ENCODE results near the gene RSAD2. TPM values are rescaled to one million over a fixed set of nuclear protein-coding genes. Genes with fewer than 3 reads are reported as not detected.

The RSAD2 gene
- total and polyA plus RNA-seq, 8 donors: 0.45 to 9.2 (median 1.4) TPM; not detected in 2

- WGBS, 5 donors: 81 to 89% (median 86%) methylated on average over 3 of the region's 3 CpGs
- no peaks in the 10 kb centered on the region for H3K4me1 ChIP-seq
- H3K36me3 ChIP-seq: no peaks in the 10 kb centered on the region
- no peak overlapping the region for H3K4me3 ChIP-seq
- no peak for DNase-seq
- H3K9me3 ChIP-seq: no peaks in the 10 kb centered on the region
- intact Hi-C loops (cut with DNase I; ENCODE audit: low total_unique reads): no loop called here
- TF ChIP-seq CTCF (IDR thresholded peaks at IDR 0.05) (no peak), POLR2A (IDR thresholded peaks at IDR 0.05) (no peak), EP300 (IDR thresholded peaks at IDR 0.05) (no peak), POLR2AphosphoS5 (IDR thresholded peaks at IDR 0.05) (no peak)
- H3K27ac ChIP-seq: no peak overlapping the region
- no peaks in the 10 kb centered on the region for H3K27me3 ChIP-seq
Observed at GRCh38 chr2:6885968-6886367, 8.4 kb downstream of the RSAD2 start.

DNA sequence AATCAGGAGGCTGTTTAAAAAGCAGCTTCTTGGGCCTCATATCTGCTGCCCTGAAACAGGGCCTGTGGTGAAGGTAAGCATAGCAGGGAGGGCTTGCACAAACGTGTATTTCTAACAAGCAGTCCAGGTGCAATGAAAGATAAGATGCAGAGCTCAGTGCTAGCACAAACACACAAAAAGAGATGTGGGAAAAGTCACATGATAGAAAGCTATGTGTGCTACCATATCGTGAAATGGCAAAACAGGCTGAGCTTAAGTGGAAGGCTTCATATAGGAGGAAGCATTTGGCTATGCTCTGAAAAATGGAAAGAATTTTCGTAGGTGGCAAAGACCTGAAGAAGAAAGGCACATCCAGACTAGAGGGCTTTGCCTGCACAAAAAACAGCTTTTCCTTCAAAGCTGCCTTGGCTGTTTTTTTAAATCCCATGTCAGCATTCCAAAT is 10.2 kb downstream of the RSAD2 start:
- Histone ChIP-seq H3K9me3 (no peaks in the 10 kb centered on the region), H3K27me3 (no peaks in the 10 kb centered on the region), H3K4me3 (no peak overlapping the region), H3K27ac (no peak overlapping the region), H3K36me3 (no peaks in the 10 kb centered on the region), H3K4me1 (no peaks in the 10 kb centered on the region)
- no peak for TF ChIP-seq POLR2A (IDR thresholded peaks at IDR 0.05)
- TF ChIP-seq EP300 (IDR thresholded peaks at IDR 0.05): no peak
- no peak for TF ChIP-seq CTCF (IDR thresholded peaks at IDR 0.05)
- TF ChIP-seq POLR2AphosphoS5 (IDR thresholded peaks at IDR 0.05): no peak
- WGBS, 5 donors: 34 to 54% (median 54%) methylated on average over 3 of the region's 3 CpGs
- DNase-seq: peak in 1 of 2 donors; percentile 21
- intact Hi-C loops (cut with DNase I; ENCODE audit: low total_unique reads): no loop called here

GRCh38 chr2:6888724-6889123 is 11.1 kb downstream of the RSAD2 start:
- H3K27me3 ChIP-seq: no peaks in the 10 kb centered on the region
- H3K9me3 ChIP-seq: no peaks in the 10 kb centered on the region
- intact Hi-C loops (cut with DNase I; ENCODE audit: low total_unique reads): no loop called here
- H3K4me1 ChIP-seq: no peaks in the 10 kb centered on the region
- TF ChIP-seq CTCF (IDR thresholded peaks at IDR 0.05) (no peak), POLR2AphosphoS5 (IDR thresholded peaks at IDR 0.05) (no peak), POLR2A (IDR thresholded peaks at IDR 0.05) (no peak), EP300 (IDR thresholded peaks at IDR 0.05) (no peak)
- 91 to 96% (median 93%) methylated on average over 4 of the region's 4 CpGs for WGBS, 5 donors
- H3K36me3 ChIP-seq: peaks cover 0 to 7% (median 0%) of the 10 kb centered on the region in 4 donors
- H3K27ac ChIP-seq: no peak overlapping the region
- DNase-seq: no peak
- H3K4me3 ChIP-seq: no peak overlapping the region

GRCh38 chr2:6893876-6894482 is 16.4 kb downstream of the RSAD2 start:
- Histone ChIP-seq H3K4me3 (no peak overlapping the region), H3K27me3 (no peaks in the 10 kb centered on the region), H3K9me3 (no peaks in the 10 kb centered on the region), H3K4me1 (no peaks in the 10 kb centered on the region), H3K36me3 (peaks cover 0 to 15% (median 5%) of the 10 kb centered on the region in 4 donors), H3K27ac (no peak overlapping the region)
- TF ChIP-seq POLR2AphosphoS5 (IDR thresholded peaks at IDR 0.05) (no peak), EP300 (IDR thresholded peaks at IDR 0.05) (no peak)
- intact Hi-C loops (cut with DNase I; ENCODE audit: low total_unique reads): no loop called here
- DNase-seq: no peak
- 57 to 68% (median 59%) methylated on average over 2 of the region's 2 CpGs for WGBS, 5 donors
